ENCODE results near the gene PKD1L1.

DNA sequence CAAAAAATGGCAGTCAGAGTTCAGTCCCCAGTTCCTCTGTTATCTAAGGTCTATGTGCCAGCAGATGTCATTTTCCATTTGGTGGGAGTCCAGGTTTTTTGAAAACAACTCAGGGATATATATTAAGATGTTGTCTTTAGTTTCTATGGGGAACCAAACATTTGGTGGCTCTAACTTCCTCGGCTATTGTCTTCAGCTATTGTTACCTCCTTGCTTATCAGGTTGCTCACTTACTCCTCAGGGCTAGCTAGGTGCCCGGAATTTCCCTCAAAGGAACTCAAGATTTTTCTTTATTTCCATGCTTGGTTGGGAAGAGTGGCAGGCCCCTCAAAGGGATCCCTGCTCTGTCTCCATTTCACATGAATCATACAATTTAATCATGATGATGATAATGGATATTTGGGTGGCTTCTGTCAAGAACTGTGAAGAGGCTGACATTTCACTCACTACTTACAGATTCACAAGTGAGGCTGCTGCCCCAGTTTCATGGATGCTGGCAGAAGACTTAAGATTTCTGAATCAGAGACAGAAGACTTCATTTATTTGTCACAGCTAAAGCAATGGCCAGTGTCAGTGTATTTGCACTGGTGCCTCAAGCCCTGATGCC, 182.8 kb downstream of the PKD1L1 start:
- TF ChIP-seq FOXJ3 (CRISPR knock-in tag; IDR thresholded peaks at IDR 0.05) = no peak
- TF ChIP-seq, protein P1, sequence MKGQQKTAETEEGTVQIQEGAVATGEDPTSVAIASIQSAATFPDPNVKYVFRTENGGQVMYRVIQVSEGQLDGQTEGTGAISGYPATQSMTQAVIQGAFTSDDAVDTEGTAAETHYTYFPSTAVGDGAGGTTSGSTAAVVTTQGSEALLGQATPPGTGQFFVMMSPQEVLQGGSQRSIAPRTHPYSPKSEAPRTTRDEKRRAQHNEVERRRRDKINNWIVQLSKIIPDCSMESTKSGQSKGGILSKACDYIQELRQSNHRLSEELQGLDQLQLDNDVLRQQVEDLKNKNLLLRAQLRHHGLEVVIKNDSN (IDR thresholded peaks at IDR 0.05; ENCODE audit: borderline replicate concordance, low read depth) = no peak
- no peak for TF ChIP-seq MAX (IDR thresholded peaks at IDR 0.05; ENCODE audit: low read depth)
- TF ChIP-seq POLR2AphosphoS5 (IDR thresholded peaks at IDR 0.05; ENCODE audit: low read depth, low read length) = no peak
- TF ChIP-seq, protein P2, sequence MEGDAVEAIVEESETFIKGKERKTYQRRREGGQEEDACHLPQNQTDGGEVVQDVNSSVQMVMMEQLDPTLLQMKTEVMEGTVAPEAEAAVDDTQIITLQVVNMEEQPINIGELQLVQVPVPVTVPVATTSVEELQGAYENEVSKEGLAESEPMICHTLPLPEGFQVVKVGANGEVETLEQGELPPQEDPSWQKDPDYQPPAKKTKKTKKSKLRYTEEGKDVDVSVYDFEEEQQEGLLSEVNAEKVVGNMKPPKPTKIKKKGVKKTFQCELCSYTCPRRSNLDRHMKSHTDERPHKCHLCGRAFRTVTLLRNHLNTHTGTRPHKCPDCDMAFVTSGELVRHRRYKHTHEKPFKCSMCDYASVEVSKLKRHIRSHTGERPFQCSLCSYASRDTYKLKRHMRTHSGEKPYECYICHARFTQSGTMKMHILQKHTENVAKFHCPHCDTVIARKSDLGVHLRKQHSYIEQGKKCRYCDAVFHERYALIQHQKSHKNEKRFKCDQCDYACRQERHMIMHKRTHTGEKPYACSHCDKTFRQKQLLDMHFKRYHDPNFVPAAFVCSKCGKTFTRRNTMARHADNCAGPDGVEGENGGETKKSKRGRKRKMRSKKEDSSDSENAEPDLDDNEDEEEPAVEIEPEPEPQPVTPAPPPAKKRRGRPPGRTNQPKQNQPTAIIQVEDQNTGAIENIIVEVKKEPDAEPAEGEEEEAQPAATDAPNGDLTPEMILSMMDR (IDR thresholded peaks at IDR 0.05) = no peak
- no peak for TF ChIP-seq FOSL2 (IDR thresholded peaks at IDR 0.05; ENCODE audit: borderline replicate concordance, low read depth)
- TF ChIP-seq USF2 (IDR thresholded peaks at IDR 0.05; ENCODE audit: borderline replicate concordance, low read depth, low read length) = no peak
- TF ChIP-seq REST (IDR thresholded peaks at IDR 0.05; ENCODE audit: low read depth, low read length) = no peak

Data from SK-N-SH (cell line).